Anterior cingulate cortex (tissue), 58 donors: ENCODE results near the gene CEBPA.

Source experiments
- DNase-seq, 58 donors: peaks; one replicate each; lab custom pipeline; 2025; lab: John Stamatoyannopoulos, UW

CEBPA gene

GRCh38 chr19:33302175-33302973 lies at the start of gene CEBPA:
Gene CEBPA (minus strand): TSS chr19:33302534. CDS start chr19:33302414, 120 bp downstream.
- peak in 54 of 58 donors; percentile 27 to 89 (median 68) for DNase-seq

DNA sequence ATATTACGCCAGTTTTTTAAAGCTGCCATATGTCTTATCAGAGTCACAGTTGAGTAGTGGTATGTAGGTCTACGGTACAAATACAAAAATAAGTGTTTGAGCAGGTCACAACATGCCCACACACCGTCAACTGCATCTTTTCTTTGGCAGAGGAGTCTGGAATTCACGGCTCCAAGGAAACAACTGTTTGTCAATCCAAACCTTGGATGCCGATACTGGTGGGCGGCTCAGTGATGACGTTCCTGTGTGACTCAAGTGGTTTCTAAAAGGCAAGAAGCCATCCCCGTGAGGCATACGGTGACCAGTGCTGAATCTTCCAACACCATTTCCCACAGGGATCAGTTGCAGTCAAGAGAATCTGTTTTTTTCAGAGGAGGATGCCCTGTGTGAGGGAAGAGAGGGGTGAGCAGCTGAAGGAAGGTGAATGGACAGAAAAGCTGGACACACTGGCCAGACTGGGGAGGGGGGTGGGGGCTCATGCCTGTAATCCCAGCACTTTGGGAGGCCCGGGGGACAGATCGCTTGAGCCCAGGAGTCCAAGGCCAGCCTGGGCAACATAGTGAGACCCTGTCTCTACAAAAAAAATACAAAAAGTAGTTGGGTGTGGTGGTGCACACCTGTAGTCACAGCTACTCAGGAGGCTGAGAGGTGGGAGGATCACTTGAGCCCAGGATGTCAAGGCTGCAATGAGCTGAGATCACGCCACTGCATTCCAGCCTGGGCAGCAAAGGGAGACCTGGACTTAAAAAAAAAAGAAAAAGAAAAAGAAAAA lies 48.4 kb upstream of the CEBPA start:
- peak in 19 of 58 donors; percentile 6 to 55 (median 20) for DNase-seq

DNA sequence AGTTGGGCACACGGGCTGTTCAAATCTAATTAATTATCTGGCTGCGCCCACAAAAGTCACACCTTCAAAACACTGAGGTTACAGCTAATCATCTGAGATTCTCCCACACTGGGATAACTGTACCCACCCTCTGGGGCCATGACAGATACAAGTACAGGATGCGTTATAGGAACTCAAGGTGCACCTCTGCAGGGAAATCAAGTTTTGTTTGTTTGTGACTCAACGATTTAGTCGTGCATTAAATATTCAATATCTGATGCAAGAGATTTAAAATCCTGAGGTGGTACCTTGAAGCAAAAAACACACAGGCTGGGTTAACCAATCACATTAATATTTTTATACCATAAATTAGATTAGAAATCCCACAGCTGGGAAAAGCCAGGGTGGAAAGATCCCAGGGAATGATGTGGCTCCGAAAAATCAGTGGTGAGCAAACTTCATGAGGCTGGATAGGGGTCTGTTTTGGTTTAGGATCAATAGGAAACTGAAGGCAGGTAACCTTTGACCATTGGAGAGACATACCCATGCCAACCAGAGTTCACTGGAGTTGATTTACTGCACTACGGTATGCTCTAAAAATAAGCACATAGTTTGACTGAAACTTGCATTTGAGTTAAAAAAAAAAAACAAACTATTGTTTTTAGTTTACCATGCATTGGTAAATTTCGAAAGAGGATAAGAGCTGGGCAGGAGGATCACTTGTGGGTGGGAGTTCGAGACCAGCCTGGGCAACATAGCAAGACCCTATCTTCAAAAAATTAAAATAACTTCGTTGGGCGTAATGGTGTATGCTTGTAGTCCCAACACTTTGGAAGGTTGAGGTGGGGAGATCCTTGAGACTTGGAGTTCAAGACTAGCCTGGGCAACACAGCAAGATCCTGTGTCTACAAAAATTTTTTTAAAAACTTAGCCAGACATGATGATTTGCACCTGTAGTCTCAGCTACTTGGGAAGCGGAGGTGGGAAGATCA lies 47.3 kb upstream of the CEBPA start:
- DNase-seq = no peak

GRCh38 chr19:33348301-33349010 lies 46.1 kb upstream of the CEBPA start:
- no peak for DNase-seq

DNA sequence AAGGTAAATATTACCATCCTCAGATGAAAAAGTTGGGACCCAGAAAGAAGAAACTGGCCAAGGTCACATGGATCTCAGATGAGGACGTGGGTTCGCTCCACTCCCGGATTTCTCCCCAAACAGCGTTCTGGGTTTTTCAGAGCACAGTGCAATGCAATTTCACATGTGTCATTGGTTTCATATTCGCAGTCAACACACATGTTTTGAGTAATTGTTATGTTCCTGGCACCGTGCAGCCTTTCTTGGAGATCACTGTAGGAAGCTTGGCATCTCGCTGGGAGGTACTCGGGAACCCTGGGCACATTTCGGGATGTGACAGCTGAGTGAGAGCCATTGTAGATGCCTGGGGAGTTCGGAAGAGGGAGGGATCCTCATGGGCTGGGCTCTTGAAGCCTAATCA lies 45.0 kb upstream of the CEBPA start:
- no peak for DNase-seq

DNA sequence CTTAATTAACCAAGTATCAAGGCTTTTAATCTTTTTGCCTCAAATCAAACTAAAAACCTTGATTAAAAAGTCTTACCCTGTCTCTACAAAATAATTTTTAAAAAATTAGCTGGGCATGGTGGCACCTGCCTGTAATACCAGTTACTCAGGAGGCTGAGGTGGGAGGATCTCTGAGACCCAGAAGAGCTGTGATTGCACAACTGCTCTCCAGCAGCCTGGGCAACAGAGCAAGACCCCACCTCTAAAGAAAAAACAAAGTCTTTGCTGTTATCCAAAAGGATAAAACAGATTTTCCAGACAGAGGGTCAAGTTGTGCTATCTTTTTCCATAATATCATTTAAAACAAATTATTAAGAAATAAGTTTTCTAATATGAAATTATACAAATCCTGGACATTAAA lies 44.3 kb upstream of the CEBPA start:
- no peak for DNase-seq

GRCh38 chr19:33345163-33345562 lies 42.8 kb upstream of the CEBPA start:
- no peak for DNase-seq

- no peak for DNase-seq
Measured at GRCh38 chr19:33344573-33344925, 42.2 kb upstream of the CEBPA start.

- DNase-seq = peak in 25 of 58 donors; percentile 4 to 60 (median 19)
Measured at GRCh38 chr19:33343859-33344572, 41.7 kb upstream of the CEBPA start.

- DNase-seq = no peak
Measured at GRCh38 chr19:33343301-33343700, 41.0 kb upstream of the CEBPA start.

DNA sequence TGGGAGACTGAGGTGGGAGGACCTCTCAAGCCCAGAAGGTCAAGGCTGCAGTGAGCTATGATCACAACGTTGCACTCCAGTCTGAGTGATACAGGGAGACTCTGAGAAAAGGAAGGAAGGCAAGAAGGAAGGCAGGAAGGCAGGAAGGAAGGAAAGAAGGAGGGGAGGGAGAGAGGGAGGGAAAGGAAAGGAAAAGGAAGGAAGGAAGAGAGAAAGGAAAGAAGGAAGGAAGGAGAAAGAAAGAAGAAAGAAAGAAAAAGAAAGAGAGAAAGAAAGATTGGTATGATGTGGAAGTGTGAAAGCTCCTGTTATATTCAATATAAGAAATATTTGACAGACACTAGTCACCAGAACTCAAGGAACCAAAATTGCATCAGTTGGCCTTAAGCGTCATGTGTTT lies 38.7 kb upstream of the CEBPA start:
- DNase-seq = no peak

DNA sequence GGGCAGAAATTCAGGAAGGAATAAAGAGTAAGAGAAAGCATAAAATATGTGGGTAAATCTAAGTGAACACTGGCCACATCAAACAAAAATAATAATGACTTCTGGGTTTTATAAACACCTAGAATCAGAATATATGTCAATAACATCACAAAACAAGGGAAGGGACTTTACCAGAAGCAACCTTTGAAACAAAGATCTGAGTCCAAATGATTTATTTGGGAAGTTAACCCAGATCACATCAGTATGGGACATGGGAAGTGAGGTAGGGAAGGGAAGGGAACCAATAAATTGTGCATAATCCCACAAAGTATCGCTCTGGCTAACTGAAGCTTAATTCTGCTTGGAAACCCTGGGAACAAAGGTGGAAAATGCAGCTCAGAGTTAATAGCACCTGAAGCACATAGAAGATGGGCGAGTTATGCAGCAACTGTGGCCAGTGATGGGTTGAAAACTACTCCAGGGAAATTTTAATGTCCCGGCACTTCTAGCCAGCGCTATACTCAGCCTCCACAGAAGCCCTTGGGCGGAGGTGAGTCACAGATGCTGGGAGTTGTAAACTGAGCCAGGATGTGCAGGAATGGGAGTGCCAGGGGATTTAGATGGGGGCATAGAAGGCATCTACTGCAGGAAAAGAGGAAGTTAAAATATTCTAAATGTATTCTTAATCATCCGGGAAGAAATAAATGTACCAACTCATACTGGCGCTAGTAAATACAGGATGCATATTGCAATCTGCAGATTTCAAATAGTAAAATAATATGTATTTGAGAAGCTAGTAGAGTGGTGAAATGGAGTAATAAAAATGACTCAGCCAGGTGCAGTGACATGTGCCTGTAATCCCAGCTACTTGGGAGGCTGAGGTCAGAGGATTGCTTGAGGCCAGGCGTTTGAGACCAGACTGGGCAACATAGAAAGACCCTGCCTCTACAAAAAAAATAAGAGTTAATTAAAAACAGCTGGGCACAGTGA lies 37.0 kb upstream of the CEBPA start:
- no peak for DNase-seq

- DNase-seq = no peak
Measured at GRCh38 chr19:33335446-33335845, 33.1 kb upstream of the CEBPA start.

DNA sequence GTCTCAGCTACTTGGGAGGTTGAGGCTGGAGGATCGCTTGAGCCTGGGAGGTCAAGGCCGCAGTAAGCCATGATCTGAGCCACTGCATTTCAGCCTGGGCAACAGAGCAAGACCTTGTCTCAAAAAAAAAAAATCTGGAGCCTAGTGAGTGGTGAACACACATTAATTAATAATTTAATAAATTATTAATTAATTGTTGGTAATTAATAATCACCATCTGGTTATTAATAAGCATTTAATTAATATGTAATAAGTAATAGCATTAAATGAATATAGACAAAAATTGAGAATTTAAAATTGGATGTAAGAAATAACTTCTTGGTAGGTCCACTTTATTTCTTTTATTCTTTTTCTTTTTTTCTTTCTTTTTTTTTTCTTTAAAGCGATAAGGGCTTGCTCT lies 31.9 kb upstream of the CEBPA start:
- no peak for DNase-seq

GRCh38 chr19:33333642-33334041 lies 31.3 kb upstream of the CEBPA start:
- no peak for DNase-seq

DNA sequence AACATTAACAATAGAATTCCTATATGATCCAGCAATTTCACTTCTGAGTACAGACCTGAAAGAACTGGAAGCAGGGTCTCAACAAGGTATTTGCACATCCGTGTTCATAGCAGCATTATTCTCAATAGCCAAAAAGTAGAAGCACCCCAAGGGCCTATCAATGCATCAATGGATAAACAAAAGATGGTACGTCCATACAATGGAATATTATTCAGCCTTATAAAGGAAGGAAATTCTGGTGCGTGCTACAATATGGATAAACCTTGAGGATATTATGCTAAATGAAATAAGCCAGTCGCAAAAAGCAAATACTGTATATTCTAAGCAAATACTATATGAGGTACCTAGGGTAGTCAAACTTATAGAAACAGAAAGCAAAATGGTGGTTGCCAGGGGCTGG lies 30.8 kb upstream of the CEBPA start:
- DNase-seq = no peak

- DNase-seq = peak in 11 of 58 donors; percentile 4 to 31 (median 10)
Measured at GRCh38 chr19:33332248-33332647, 29.9 kb upstream of the CEBPA start.

- no peak for DNase-seq
Measured at GRCh38 chr19:33329736-33330135, 27.4 kb upstream of the CEBPA start.
